B cell (primary cell): ENCODE data around the gene PDK1. TPM values are rescaled to one million over a fixed set of nuclear protein-coding genes. Genes with fewer than 3 reads are reported as not detected.

ENCODE experiments used
- ATAC-seq: fragments of 200-7000 bp; cut with Tn5 transposase; one replicate; pipeline ENCODE4 v1.10.0; 2021; ENCODE audit warnings: low read depth, mild to moderate bottlenecking, moderate number of reproducible peaks, moderate library complexity
- CTCF ChIA-PET: fragments of 350-600 bp; sonication (Branson Sonifier 250); formaldehyde crosslinking; loops from one replicate; lab custom pipeline; 2021; ENCODE audit warnings: antibody characterized with exemption, inconsistent platforms; lab: Charles Lee
- POLR2A ChIA-PET: fragments of 350-600 bp; sonication (Branson Sonifier 250); formaldehyde crosslinking; loops from one replicate; lab custom pipeline; 2021; ENCODE audit warnings: antibody characterized with exemption; lab: Charles Lee
- DNase-seq: peaks from one replicate; pipeline ENCODE4 v3.0.0; 2013
- H2AFZ ChIP-seq: 2 replicates; pipeline ENCODE4 v1.6.1; 2012; ENCODE audit warnings: mild to moderate bottlenecking, low read depth, low read length; ENCODE audit not compliant: insufficient read depth, poor library complexity, severe bottlenecking
- H3K27ac ChIP-seq, 2 donors: 1 replicate in 1 of 2; 2 replicates in 1 of 2; pipeline ENCODE4 v1.5.1; 2012 to 2013; ENCODE audit warnings: low read length in 2 of 2, mild to moderate bottlenecking in 2 of 2, moderate library complexity in 1 of 2
- H3K27me3 ChIP-seq, 4 experiments: fragments of 200-600 bp in 1 of 4; sonication (generic) in 1 of 4; replicated peaks in 1 of 4; 1 replicate in 2 of 4; 2 replicates in 2 of 4; pipeline versions ENCODE4 v1.6.1 to v1.7.0; 2013 to 2016; ENCODE audit warnings: low read length in 3 of 4, mild to moderate bottlenecking in 2 of 4, mixed read lengths in 1 of 4, moderate library complexity in 1 of 4; ENCODE audit not compliant: insufficient read depth in 4 of 4, control insufficient read depth in 3 of 4; ENCODE audit errors: control extremely low read depth in 1 of 4
- H3K36me3 ChIP-seq, 2 experiments: replicated peaks in 1 of 2; 1 replicate in 1 of 2; 2 replicates in 1 of 2; pipeline versions ENCODE4 v1.6.1 to v1.7.1; 2013; ENCODE audit warnings: low read length in 1 of 2; ENCODE audit not compliant: insufficient read depth in 2 of 2, control insufficient read depth in 1 of 2; ENCODE audit errors: control extremely low read depth in 1 of 2, extremely low read depth in 1 of 2
- H3K4me1 ChIP-seq, 2 donors: fragments of 200-600 bp in 1 of 2; sonication (generic) in 1 of 2; 1 replicate in 1 of 2; 2 replicates in 1 of 2; pipeline versions ENCODE4 v1.5.1 to v1.6.1; 2013 to 2017; ENCODE audit warnings: low read length in 2 of 2; ENCODE audit not compliant: control insufficient read depth in 2 of 2, insufficient read depth in 2 of 2
- H3K4me2 ChIP-seq: replicated peaks from 2 replicates; pipeline ENCODE3; 2012; ENCODE audit warnings: mild to moderate bottlenecking, low read depth, low read length; ENCODE audit not compliant: poor library complexity, severe bottlenecking
- H3K4me3 ChIP-seq, 5 experiments: fragments of 200-600 bp in 1 of 5; sonication (generic) in 1 of 5; 1 replicate in 3 of 5; 2 replicates in 2 of 5; pipeline versions ENCODE4 v1.5.1 to v1.7.0; 2011 to 2016; ENCODE audit warnings: low read length in 4 of 5, mild to moderate bottlenecking in 4 of 5, low read depth in 2 of 5, control low read depth in 1 of 5, moderate library complexity in 1 of 5; ENCODE audit not compliant: insufficient read depth in 1 of 5; ENCODE audit errors: control extremely low read depth in 1 of 5, extremely low read depth in 1 of 5
- H3K79me2 ChIP-seq: fragments of 200-600 bp; sonication (generic); one replicate; pipeline ENCODE4 v1.6.0; 2016; ENCODE audit warnings: low read length; ENCODE audit not compliant: control insufficient read depth, insufficient read depth
- H3K9ac ChIP-seq: fragments of 200-600 bp; sonication (generic); 2 replicates; pipeline ENCODE4 v1.6.1; 2017; ENCODE audit warnings: mild to moderate bottlenecking, low read length, moderate library complexity
- H3K9me3 ChIP-seq, 3 donors: one replicate each; pipeline versions ENCODE4 v1.6.1 to v1.7.1; 2013; ENCODE audit warnings: low read length in 2 of 3; ENCODE audit not compliant: control insufficient read depth in 2 of 3, insufficient read depth in 1 of 3; ENCODE audit errors: control extremely low read depth in 1 of 3
- H4K20me1 ChIP-seq: 2 replicates; pipeline ENCODE4 v1.6.0; 2012; ENCODE audit warnings: mild to moderate bottlenecking, low read length; ENCODE audit not compliant: insufficient read depth, control insufficient read depth, poor library complexity, severe bottlenecking
- H3K27ac Mint-ChIP-seq: one replicate; pipeline ENCODE4 v1.8.0; 2021; ENCODE audit warnings: mixed read lengths
- H3K27me3 Mint-ChIP-seq: one replicate; pipeline ENCODE4 v1.8.0; 2021; ENCODE audit warnings: mixed read lengths
- H3K4me1 Mint-ChIP-seq: one replicate; pipeline ENCODE4 v1.8.0; 2021; ENCODE audit warnings: mixed read lengths
- H3K4me3 Mint-ChIP-seq: one replicate; pipeline ENCODE4 v1.8.0; 2021; ENCODE audit warnings: mixed read lengths
- H3K9me3 Mint-ChIP-seq: one replicate; pipeline ENCODE4 v1.8.0; 2022; ENCODE audit warnings: mixed read lengths; ENCODE audit not compliant: insufficient read depth
- EZH2 ChIP-seq: IDR thresholded peaks from 2 replicates; pipeline ENCODE4 v1.6.1; 2012; ENCODE audit warnings: borderline replicate concordance, low read depth, mild to moderate bottlenecking, moderate library complexity, low read length; ENCODE audit not compliant: insufficient read depth, poor library complexity, severe bottlenecking
- WGBS: methylation state at CpG from one replicate; pipeline ENCODE4 v1.1.5; 2013; ENCODE audit warnings: missing lambda C conversion rate; ENCODE audit not compliant: insufficient coverage; 5-methylcytosine and 5-hydroxymethylcytosine counted together
- intact Hi-C: fragments of 100-400 bp; cut with micrococcal nuclease; formaldehyde crosslinking; loops from one replicate; pipeline ENCODE4 v1.10.0; 2022
- polyA plus RNA-seq: library from polyadenylated mRNA; depleted of rRNA; stranded (reverse); fragments of >200 nt; gene quantifications from 2 replicates; pipeline ENCODE4 v1.2.3, GENCODE V29; 2012
- total RNA-seq, 2 donors: library from RNA; stranded (reverse); fragments of 120-200 nt in 1 of 2; gene quantifications; 1 replicate in 1 of 2; 2 replicates in 1 of 2; pipeline versions ENCODE4 v1.2.3 to v1.2.4, GENCODE V29; 2013 to 2022
- TF ChIP-seq, protein P1 (sequence below): fragments of 200-600 bp; IDR thresholded peaks from one replicate; pipeline ENCODE4 v1.8.0; 2022; ENCODE audit warnings: antibody characterized with exemption, mild to moderate bottlenecking

The PDK1 gene
- total and polyA plus RNA-seq, 2 donors (not counting 1 experiment from before 2014, with no cell fraction given) = 12.5 to 25.5 TPM

DNA sequence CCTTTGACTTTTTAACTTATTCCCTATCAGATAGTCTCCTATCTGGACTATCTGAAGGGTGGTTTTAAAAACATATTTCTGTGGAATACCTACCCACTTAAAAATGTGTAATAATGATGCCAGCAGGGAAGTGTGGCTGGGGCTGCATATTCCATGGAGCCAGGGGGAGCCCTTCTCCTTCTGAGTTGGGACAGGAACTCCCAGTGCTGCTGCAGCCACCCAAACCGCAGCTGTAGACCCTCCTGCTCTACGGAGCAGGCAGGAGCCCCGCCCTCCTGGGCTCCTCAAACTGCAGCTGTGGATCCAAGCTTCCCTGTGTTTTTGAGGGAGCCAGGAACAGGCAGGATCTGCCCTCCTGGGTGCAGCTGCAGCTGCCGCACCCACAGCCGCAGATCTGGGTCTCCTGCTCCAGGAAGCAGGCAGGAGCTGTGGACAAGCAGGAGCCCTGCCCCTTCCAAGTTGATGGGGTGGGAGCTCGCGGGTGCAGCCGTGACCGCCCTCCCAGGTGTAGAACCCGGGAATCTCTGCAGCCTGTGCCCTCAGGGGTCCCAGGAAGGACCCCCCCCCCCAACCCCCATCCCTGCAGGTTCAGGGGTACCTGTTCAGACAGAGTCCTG is 57.8 kb downstream of the PDK1 start:
- H3K79me2 ChIP-seq = no peaks in the 10 kb centered on the region
- no peak overlapping the region for H3K4me3 ChIP-seq
- peaks cover 2 to 7% of the 10 kb centered on the region in 2 experiments for H3K36me3 ChIP-seq
- 98% methylated on average over 8 of the region's 10 CpGs for WGBS
- ATAC-seq = no peak
- intact Hi-C loops = no loop called here
- H3K27me3 ChIP-seq = no peaks in the 10 kb centered on the region
- ChIA-PET POLR2A (no interaction called here), CTCF (no interaction called here)
- Mint-ChIP-seq H3K9me3 (no peaks in the 10 kb centered on the region), H3K27me3 (no peaks in the 10 kb centered on the region), H3K4me1 (peaks cover 3% of the 10 kb centered on the region), H3K27ac (no peak overlapping the region), H3K4me3 (no peak overlapping the region)
- no peaks in the 10 kb centered on the region for H3K4me1 ChIP-seq
- DNase-seq = no peak
- TF ChIP-seq, protein P1, sequence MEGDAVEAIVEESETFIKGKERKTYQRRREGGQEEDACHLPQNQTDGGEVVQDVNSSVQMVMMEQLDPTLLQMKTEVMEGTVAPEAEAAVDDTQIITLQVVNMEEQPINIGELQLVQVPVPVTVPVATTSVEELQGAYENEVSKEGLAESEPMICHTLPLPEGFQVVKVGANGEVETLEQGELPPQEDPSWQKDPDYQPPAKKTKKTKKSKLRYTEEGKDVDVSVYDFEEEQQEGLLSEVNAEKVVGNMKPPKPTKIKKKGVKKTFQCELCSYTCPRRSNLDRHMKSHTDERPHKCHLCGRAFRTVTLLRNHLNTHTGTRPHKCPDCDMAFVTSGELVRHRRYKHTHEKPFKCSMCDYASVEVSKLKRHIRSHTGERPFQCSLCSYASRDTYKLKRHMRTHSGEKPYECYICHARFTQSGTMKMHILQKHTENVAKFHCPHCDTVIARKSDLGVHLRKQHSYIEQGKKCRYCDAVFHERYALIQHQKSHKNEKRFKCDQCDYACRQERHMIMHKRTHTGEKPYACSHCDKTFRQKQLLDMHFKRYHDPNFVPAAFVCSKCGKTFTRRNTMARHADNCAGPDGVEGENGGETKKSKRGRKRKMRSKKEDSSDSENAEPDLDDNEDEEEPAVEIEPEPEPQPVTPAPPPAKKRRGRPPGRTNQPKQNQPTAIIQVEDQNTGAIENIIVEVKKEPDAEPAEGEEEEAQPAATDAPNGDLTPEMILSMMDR = no peak
- TF ChIP-seq EZH2 = no peak
- no peak overlapping the region for H2AFZ ChIP-seq
- no peaks in the 10 kb centered on the region for H4K20me1 ChIP-seq
- H3K4me2 ChIP-seq = no peak overlapping the region
- H3K9me3 ChIP-seq = peaks cover 0 to 6% (median 0%) of the 10 kb centered on the region in 3 donors
- no peak overlapping the region for H3K27ac ChIP-seq
- H3K9ac ChIP-seq = no peak overlapping the region

DNA sequence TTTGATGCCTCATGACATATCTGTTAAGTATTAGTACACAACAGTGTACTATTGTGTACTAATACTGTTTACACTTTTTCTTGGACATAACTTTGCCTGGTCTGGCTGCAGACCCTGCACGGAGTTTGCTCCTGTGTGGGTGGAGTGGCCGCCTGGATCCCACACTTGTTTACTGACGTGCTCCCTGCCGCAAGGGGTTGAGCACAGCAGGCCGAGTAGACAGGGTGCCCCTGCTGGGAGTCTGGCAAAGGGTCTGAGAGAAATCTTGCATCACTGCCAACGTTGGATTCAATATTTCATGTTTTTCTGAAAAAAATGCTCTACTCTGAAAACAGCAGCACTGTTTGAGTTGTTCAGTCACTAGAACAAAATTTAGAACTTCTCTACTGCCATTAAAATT is 59.0 kb downstream of the PDK1 start:
- no peak overlapping the region for H3K4me3 Mint-ChIP-seq
- no peak for DNase-seq
- H3K4me3 ChIP-seq = no peak overlapping the region
- H3K4me2 ChIP-seq = no peak overlapping the region
- H2AFZ ChIP-seq = no peak overlapping the region
- peaks cover 0 to 6% (median 0%) of the 10 kb centered on the region in 3 donors for H3K9me3 ChIP-seq
- no peaks in the 10 kb centered on the region for H3K27me3 ChIP-seq
- no peak for ATAC-seq
- no peaks in the 10 kb centered on the region for H3K79me2 ChIP-seq
- H3K9me3 Mint-ChIP-seq = no peaks in the 10 kb centered on the region
- peaks cover 3% of the 10 kb centered on the region for H3K4me1 Mint-ChIP-seq
- peaks cover 2 to 7% of the 10 kb centered on the region in 2 experiments for H3K36me3 ChIP-seq
- H3K27ac Mint-ChIP-seq = no peak overlapping the region
- no peaks in the 10 kb centered on the region for H3K4me1 ChIP-seq
- TF ChIP-seq, protein P1 = no peak
- no peak for TF ChIP-seq EZH2
- H3K9ac ChIP-seq = no peak overlapping the region
- H3K27me3 Mint-ChIP-seq = no peaks in the 10 kb centered on the region
- 88% methylated on average over 5 of the region's 6 CpGs for WGBS
- no peaks in the 10 kb centered on the region for H4K20me1 ChIP-seq
- ChIA-PET POLR2A (no interaction called here), CTCF (no interaction called here)
- intact Hi-C loops = no loop called here
- H3K27ac ChIP-seq = no peak overlapping the region
